ENCODE data around the gene DNAJA3. TPM values are rescaled to one million over a fixed set of nuclear protein-coding genes. Genes with fewer than 3 reads are reported as not detected.

The DNAJA3 gene
- total and polyA plus RNA-seq, 2 of the 4 experiments (the other 2 are of a cell fraction), result 38.0 to 40.2 TPM

- ChIA-PET POLR2A (ENCODE audit: unreplicated experiment) (interaction anchor here (1.3 kb wide), 1 partner anchor 8 kb away, joined by 4 read pairs; no protein-coding TSS in a partner anchor), CTCF (no interaction called here)
- peaks cover 97% of the 10 kb centered on the region for H4K20me1 ChIP-seq (ENCODE audit: insufficient read depth, low read length)
- H3K4me3 ChIP-seq (ENCODE audit: insufficient read depth, low read depth, low read length), result no peak overlapping the region
- H2BK20ac ChIP-seq (ENCODE audit: low read depth, low read length), result no peak overlapping the region
- dilution Hi-C loops (cut with HindIII; ENCODE audit: low sequenced_read_pairs, unreplicated experiment), result no loop called here
- H3K56ac ChIP-seq (ENCODE audit: extremely low read depth, insufficient read depth, low read length), result no peak overlapping the region
- DNase-seq, result no peak
- H2BK15ac ChIP-seq (ENCODE audit: low read depth, low read length), result no peak overlapping the region
- no TSS peak for BruUV-seq (replicated peaks)
- H3K14ac ChIP-seq (replicated peaks; ENCODE audit: low read depth, low read length), result no peak overlapping the region
- 84% methylated on average over 6 of the region's 15 CpGs; no CpG with 5 or more reads in 1 of the 2 experiments for WGBS, 2 experiments (ENCODE audit: extremely low coverage in 2 of 2, insufficient read length in 1 of 2)
- no peak overlapping the region for H3K4ac ChIP-seq (ENCODE audit: low read depth, low read length)
- no peak overlapping the region for H4K5ac ChIP-seq (ENCODE audit: low read depth, low read length)
- no peak overlapping the region for H3K23ac ChIP-seq (ENCODE audit: low read depth, low read length)
- H3K36me3 ChIP-seq (ENCODE audit: control insufficient read depth, insufficient read depth, low read length), result peaks cover 55% of the 10 kb centered on the region
- H2AFZ ChIP-seq (replicated peaks; ENCODE audit: low read length, poor library complexity), result peak overlapping the region; percentile 69
- H4K8ac ChIP-seq (ENCODE audit: low read depth in 2 of 2, low read length in 2 of 2), result no peak overlapping the region
- H2AK5ac ChIP-seq (ENCODE audit: low read depth, low read length), result no peak overlapping the region
- no peak overlapping the region for H2BK120ac ChIP-seq (ENCODE audit: low read depth, low read length)
- H3K4me1 ChIP-seq (ENCODE audit: control insufficient read depth, insufficient read depth, low read length), result peaks cover 34% of the 10 kb centered on the region
- intact Hi-C loops (cut with micrococcal nuclease), result no loop called here
- H3K9me3 ChIP-seq (ENCODE audit: control insufficient read depth, insufficient read depth, low read length), result no peaks in the 10 kb centered on the region
- no peak overlapping the region for H3K4me2 ChIP-seq (ENCODE audit: low read depth, low read length)
- no peak overlapping the region for H3K9ac ChIP-seq (ENCODE audit: low read depth, low read length)
- H2AK9ac ChIP-seq (replicated peaks; ENCODE audit: low read depth, low read length, poor library complexity), result peak overlapping the region; percentile 65
- H3K27ac ChIP-seq (ENCODE audit: insufficient read depth, low read length), result no peak overlapping the region
- no peak for ATAC-seq (ENCODE audit: low read depth)
- H3K27me3 ChIP-seq (ENCODE audit: control insufficient read depth, insufficient read depth, low read length), result no peaks in the 10 kb centered on the region
- peaks cover 0 to 79% of the 10 kb centered on the region in 2 experiments; a peak in 3 of 4 replicates for H3K79me1 ChIP-seq (ENCODE audit: low read depth in 1 of 2, low read length in 2 of 2)
- no peak for TF ChIP-seq CTCF (conservative IDR thresholded peaks at IDR 0.05; ENCODE audit: low read depth, low read length)
- no peak for TF ChIP-seq CEBPB (IDR thresholded peaks at IDR 0.05; ENCODE audit: low read depth, low read length)
- no peak for TF ChIP-seq FOS (IDR thresholded peaks at IDR 0.05; ENCODE audit: low read depth, low read length)
- no peak for TF ChIP-seq MAFK (IDR thresholded peaks at IDR 0.05; ENCODE audit: low read depth, low read length)
- TF ChIP-seq ELK1 (IDR thresholded peaks at IDR 0.05; ENCODE audit: borderline replicate concordance, low read depth, low read length), result no peak
- H2BK5ac ChIP-seq (ENCODE audit: low read depth, low read length, poor library complexity, severe bottlenecking), result peak overlapping the region; percentile 26
- H3K18ac ChIP-seq (ENCODE audit: low read depth, low read length), result no peak overlapping the region
- peaks cover 12% of the 10 kb centered on the region for H3K9me1 ChIP-seq (ENCODE audit: insufficient read depth, low read length)
- in situ Hi-C loops (cut with MboI; ENCODE audit: low sequenced_read_pairs), result no loop called here
- no peak overlapping the region for H4K91ac ChIP-seq (ENCODE audit: insufficient read depth, low read depth, low read length)
Observed at GRCh38 chr16:4378161-4378666, 47.5 kb upstream of the DNAJA3 start.
